HG03442 (cell line): Measurements from ENCODE around the gene LIPG.
"Not testable (repeated sequence)": the region's sequence is repeated elsewhere in the genome, so short reads cannot be mapped to it uniquely, and the experiment has no call there.

Experiments
- ATAC-seq: cut with Tn5 transposase; IDR thresholded peaks from one replicate; pipeline ENCODE4 v1.9.1; 2021; ENCODE audit warnings: mild to moderate bottlenecking, moderate library complexity; ENCODE audit not compliant: unreplicated experiment

The LIPG gene

GRCh38 chr18:49572611-49573345 lies 10.9 kb downstream of the LIPG start:
- ATAC-seq = no peak

- no peak for ATAC-seq
Measured at GRCh38 chr18:49573835-49574234, 12.0 kb downstream of the LIPG start.

GRCh38 chr18:49579041-49579440 lies 17.2 kb downstream of the LIPG start:
- not testable (repeated sequence) for ATAC-seq

GRCh38 chr18:49579583-49579982 lies 17.7 kb downstream of the LIPG start:
- not testable (repeated sequence) for ATAC-seq

- no peak for ATAC-seq
Measured at GRCh38 chr18:49580279-49580678, 18.4 kb downstream of the LIPG start.

GRCh38 chr18:49581371-49581770 lies 19.5 kb downstream of the LIPG start:
- no peak for ATAC-seq

- ATAC-seq = no peak
Measured at GRCh38 chr18:49582579-49582978, 20.7 kb downstream of the LIPG start.

- no peak for ATAC-seq
Measured at GRCh38 chr18:49584394-49584793, 22.5 kb downstream of the LIPG start.

- ATAC-seq = not testable (repeated sequence)
Measured at GRCh38 chr18:49584951-49585350, 23.1 kb downstream of the LIPG start.

GRCh38 chr18:49585781-49586663 lies 24.2 kb downstream of the LIPG start:
- ATAC-seq = no peak

- no peak for ATAC-seq
Measured at GRCh38 chr18:49588171-49588570, 26.3 kb downstream of the LIPG start.

GRCh38 chr18:49588971-49589370 lies 27.1 kb downstream of the LIPG start:
- ATAC-seq = no peak

- no peak for ATAC-seq
Measured at GRCh38 chr18:49590608-49591007, 28.8 kb downstream of the LIPG start.

GRCh38 chr18:49591271-49591670 lies 29.4 kb downstream of the LIPG start:
- no peak for ATAC-seq

GRCh38 chr18:49591775-49592174 lies 29.9 kb downstream of the LIPG start:
- ATAC-seq = no peak

GRCh38 chr18:49596687-49597086 lies 34.8 kb downstream of the LIPG start:
- ATAC-seq = no peak

GRCh38 chr18:49597157-49597931 lies 35.5 kb downstream of the LIPG start:
- no peak for ATAC-seq

- no peak for ATAC-seq
Measured at GRCh38 chr18:49601211-49601610, 39.4 kb downstream of the LIPG start.

GRCh38 chr18:49608366-49609255 lies 46.8 kb downstream of the LIPG start:
- ATAC-seq = no peak
